Progenitor cell of endocrine pancreas (in vitro differentiated cells): ENCODE results near the gene DGUOK. TPM values are rescaled to one million over a fixed set of nuclear protein-coding genes. Genes with fewer than 3 reads are reported as not detected.

Source experiments
- DNase-seq: peaks from one replicate; pipeline ENCODE4 v3.0.0; 2021; ENCODE audit warnings: low spot score; ENCODE audit not compliant: unreplicated experiment
- H3K27ac Mint-ChIP-seq: 2 replicates; pipeline ENCODE4 v1.8.0; 2021; ENCODE audit warnings: mild to moderate bottlenecking, moderate library complexity, mixed read lengths
- H3K27me3 Mint-ChIP-seq: 2 replicates; pipeline ENCODE4 v1.8.0; 2021; ENCODE audit warnings: mixed read lengths
- H3K36me3 Mint-ChIP-seq: 2 replicates; pipeline ENCODE4 v1.8.0; 2022; ENCODE audit warnings: mixed read lengths; ENCODE audit not compliant: insufficient read depth
- H3K4me1 Mint-ChIP-seq: 2 replicates; pipeline ENCODE4 v1.8.0; 2021; ENCODE audit warnings: low read depth, mixed read lengths
- H3K4me3 Mint-ChIP-seq: 2 replicates; pipeline ENCODE4 v1.8.0; 2021; ENCODE audit warnings: low read depth, mild to moderate bottlenecking, moderate library complexity, mixed read lengths
- H3K9me3 Mint-ChIP-seq: 2 replicates; pipeline ENCODE4 v1.8.0; 2021; ENCODE audit warnings: low read depth, mixed read lengths
- total RNA-seq: library from RNA; stranded (reverse); gene quantifications from 2 replicates; pipeline ENCODE4 v1.2.1, GENCODE V29; 2021
- TF ChIP-seq, protein P1 (sequence below): fragments of 200-600 bp; sonication (generic); IDR thresholded peaks from one replicate; pipeline ENCODE4 v1.5.0; 2021; ENCODE audit warnings: antibody characterized with exemption, mild to moderate bottlenecking; ENCODE audit not compliant: unreplicated experiment

Gene DGUOK
- total RNA-seq, 1 donor from 2014 or later, result 63.8 TPM

DNA sequence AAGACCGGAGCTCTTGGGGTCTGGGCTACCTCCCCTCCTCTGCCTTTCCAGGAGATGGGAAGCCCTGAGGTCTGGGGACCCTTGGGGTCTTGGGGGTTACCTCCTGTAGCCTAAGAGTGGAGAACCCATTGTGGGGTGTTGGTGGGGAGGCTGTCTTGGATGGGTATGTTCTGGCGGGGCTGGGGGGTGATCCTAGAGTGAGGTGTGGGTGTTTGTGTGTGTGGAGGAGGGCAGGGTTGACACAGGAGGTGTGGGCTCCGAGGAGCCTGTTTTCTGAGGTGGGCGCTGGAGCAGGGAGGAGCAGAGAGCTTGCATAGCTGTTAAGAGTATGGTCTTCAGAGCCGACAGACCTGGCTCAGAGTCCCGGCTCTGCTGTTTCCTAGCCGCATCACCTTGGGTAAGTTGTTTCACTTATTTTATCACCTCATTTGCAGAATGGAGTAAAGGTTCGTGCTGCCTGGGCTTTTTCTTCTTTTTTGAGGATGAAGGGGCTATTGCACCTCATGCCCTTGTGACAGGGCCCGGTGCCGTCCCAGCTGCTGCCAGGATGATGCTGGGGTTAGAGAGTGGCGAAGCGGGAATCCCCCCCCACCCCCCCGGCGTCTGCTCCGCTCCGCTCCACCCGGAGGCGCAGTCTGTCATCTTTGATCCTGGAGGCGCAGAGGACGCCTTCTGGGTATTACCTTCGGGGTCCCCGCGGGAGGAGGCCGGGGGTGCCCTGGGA lies 75.3 kb downstream of the DGUOK start:
- Mint-ChIP-seq H3K36me3 (peaks cover 4% of the 10 kb centered on the region), H3K27me3 (no peaks in the 10 kb centered on the region), H3K9me3 (no peaks in the 10 kb centered on the region), H3K4me3 (peak overlapping the region; percentile 64), H3K27ac (peak overlapping the region; percentile 24), H3K4me1 (peaks cover 57% of the 10 kb centered on the region)
- TF ChIP-seq, protein P1, sequence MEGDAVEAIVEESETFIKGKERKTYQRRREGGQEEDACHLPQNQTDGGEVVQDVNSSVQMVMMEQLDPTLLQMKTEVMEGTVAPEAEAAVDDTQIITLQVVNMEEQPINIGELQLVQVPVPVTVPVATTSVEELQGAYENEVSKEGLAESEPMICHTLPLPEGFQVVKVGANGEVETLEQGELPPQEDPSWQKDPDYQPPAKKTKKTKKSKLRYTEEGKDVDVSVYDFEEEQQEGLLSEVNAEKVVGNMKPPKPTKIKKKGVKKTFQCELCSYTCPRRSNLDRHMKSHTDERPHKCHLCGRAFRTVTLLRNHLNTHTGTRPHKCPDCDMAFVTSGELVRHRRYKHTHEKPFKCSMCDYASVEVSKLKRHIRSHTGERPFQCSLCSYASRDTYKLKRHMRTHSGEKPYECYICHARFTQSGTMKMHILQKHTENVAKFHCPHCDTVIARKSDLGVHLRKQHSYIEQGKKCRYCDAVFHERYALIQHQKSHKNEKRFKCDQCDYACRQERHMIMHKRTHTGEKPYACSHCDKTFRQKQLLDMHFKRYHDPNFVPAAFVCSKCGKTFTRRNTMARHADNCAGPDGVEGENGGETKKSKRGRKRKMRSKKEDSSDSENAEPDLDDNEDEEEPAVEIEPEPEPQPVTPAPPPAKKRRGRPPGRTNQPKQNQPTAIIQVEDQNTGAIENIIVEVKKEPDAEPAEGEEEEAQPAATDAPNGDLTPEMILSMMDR, result no peak
- DNase-seq, result no peak

DNA sequence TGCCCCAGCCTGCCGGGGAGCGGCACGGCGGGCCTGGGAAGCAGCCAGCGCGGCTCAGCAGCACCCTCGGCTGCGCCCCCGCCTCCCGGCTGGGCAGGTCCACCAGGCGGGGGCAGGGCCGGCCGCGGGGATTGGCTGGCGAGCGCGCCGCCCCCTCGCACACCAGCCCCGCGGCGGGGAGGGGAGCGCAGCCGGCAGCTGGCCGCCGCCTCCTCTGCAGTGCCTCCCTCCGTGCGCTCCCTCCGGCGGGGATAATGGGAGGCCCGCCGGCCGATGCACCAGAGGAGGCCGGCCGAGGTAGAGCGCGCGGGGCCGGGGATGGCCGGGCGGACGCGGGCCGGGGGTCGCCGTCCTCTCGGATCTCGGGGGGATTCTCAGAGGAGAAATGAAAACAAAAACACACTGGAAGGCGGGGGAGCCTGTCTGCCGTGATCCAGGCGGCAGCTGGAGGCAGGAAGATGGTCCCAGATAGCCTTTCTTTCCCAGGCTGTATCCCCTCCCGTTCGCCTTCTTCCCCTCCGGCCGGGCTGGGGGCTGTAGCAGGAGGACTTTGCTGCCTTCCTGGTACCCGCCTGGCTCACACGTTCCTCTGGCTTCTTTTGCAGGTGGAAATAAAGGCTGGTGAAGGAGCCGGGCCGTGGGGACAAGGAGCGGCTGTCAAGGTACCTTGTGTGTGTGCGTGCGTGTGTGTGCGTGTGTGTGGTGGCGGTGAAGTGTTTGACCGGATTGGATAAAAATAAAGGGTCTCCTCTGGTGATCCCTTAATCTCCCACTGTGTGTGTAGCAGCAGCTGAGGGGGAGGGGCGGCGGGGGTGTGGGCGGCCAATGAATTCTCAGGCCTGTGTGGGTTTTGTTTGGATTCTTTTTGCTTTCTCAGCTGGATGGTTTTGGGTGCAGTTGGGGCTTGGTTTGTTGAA lies 76.1 kb downstream of the DGUOK start:
- TF ChIP-seq, protein P1, result no peak
- Mint-ChIP-seq H3K9me3 (no peaks in the 10 kb centered on the region), H3K4me3 (peak overlapping the region; percentile 77), H3K4me1 (peaks cover 61% of the 10 kb centered on the region), H3K27me3 (no peaks in the 10 kb centered on the region), H3K27ac (peak overlapping the region; percentile 92), H3K36me3 (peaks cover 4% of the 10 kb centered on the region)
- peak; percentile 59 for DNase-seq

DNA sequence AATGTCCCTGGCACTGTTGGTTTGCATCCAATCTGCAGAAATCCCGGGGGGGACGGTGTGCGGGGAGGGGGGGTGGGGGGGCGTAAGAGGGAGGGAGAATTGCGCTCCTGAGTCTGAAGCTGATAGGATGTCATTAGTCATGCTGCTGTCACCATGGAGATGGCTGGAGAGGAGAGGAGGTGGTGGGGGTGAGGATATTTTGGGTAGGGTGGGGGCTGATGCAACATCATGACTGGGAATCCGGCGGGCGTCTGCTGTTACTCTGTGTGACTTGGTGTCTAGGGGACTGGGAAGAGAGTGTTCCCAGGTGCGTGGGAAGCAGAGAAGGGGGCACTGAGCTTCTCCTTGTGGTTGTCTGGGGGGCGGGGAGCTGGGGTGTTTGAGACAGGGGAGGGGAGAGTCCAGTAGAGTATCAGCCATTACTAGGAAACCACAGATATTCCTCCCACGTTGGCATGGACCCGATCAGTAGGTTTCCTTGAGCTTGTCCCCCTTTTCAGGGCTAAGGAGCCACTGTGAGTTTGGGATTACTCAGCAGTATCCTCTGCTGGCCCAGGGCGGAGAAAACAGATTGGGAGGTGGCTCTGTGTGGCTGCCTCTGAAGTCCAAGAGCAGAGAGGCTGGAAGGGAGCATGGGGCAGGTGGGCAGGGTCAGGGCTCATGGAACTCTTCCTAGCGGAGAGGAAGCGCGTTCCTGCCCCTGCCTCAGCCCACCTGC lies 77.0 kb downstream of the DGUOK start:
- Mint-ChIP-seq H3K27ac (peak overlapping the region; percentile 69), H3K27me3 (no peaks in the 10 kb centered on the region), H3K4me3 (peak overlapping the region; percentile 77), H3K36me3 (peaks cover 4% of the 10 kb centered on the region), H3K9me3 (no peaks in the 10 kb centered on the region), H3K4me1 (peaks cover 65% of the 10 kb centered on the region)
- DNase-seq, result no peak
- TF ChIP-seq, protein P1, result no peak

DNA sequence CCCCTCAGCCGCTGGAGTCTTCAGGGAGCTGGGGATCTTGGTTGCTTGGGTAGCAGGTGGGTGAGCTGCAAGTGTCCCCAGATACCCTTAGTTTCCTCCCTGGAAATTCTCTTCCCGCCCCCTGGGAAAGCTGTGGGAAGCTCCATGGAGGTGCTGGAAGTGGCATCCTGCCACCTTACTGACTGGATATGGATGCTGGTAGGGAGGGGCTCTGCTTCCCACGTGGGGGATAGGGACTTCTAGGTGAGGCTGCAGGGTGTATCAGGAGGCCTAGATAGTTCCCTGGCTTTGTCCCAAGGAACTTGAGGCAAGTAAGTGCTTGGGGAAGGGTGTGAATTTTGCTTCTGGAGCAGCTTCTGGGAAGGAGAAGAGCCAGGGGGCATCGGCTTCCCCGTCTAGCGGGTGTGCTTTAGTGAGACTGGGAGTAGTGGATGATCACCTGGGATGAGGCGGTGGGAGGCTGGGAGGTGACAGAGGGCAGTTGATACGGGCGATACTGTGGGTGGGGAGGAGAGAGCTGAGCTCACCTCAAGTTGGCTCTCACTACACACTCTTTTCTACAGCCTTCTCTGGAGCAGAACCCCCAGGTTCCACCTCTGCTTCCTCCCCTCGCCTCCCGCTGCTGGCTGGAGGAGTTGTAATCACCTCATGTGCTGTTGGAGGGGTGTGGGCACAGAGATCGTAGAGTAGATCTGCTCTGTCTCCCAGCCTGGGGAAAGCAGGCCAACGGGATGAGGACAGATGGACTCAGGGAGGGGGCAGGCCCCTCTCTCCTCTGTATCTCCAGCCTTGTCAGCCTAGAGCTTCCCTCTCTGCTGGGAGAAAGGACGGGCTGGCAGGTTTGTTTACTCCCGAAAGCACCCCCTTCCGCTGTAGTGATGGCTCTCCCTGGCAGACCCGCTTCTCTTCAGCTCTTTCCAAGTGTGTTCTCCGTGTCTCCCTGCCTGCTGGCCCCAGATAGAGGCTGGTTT lies 77.8 kb downstream of the DGUOK start:
- Mint-ChIP-seq H3K4me3 (no peak overlapping the region), H3K27me3 (no peaks in the 10 kb centered on the region)

More for the DNA sequence above, 77.8 kb downstream of the DGUOK start:
- peak overlapping the region; percentile 87 for H3K27ac Mint-ChIP-seq
- no peaks in the 10 kb centered on the region for H3K9me3 Mint-ChIP-seq
- H3K36me3 Mint-ChIP-seq, result peaks cover 4% of the 10 kb centered on the region
- no peak for DNase-seq
- peaks cover 59% of the 10 kb centered on the region for H3K4me1 Mint-ChIP-seq
- TF ChIP-seq, protein P1, result no peak
